ENCODE data around the gene TJAP1. TPM values are rescaled to one million over a fixed set of nuclear protein-coding genes. Genes with fewer than 3 reads are reported as not detected.
"Not testable (repeated sequence)": the region's sequence is repeated elsewhere in the genome, so short reads cannot be mapped to it uniquely, and the experiment has no call there.

TJAP1 gene
- total RNA-seq, 1 donor from 2014 or later = 6.6 TPM

GRCh38 chr6:43497689-43498088, 20.3 kb downstream of the TJAP1 start:
- H3K36me3 ChIP-seq (ENCODE audit: control insufficient read depth, insufficient read depth, low read length) = peaks cover 29% of the 10 kb centered on the region
- TF ChIP-seq, protein P1, sequence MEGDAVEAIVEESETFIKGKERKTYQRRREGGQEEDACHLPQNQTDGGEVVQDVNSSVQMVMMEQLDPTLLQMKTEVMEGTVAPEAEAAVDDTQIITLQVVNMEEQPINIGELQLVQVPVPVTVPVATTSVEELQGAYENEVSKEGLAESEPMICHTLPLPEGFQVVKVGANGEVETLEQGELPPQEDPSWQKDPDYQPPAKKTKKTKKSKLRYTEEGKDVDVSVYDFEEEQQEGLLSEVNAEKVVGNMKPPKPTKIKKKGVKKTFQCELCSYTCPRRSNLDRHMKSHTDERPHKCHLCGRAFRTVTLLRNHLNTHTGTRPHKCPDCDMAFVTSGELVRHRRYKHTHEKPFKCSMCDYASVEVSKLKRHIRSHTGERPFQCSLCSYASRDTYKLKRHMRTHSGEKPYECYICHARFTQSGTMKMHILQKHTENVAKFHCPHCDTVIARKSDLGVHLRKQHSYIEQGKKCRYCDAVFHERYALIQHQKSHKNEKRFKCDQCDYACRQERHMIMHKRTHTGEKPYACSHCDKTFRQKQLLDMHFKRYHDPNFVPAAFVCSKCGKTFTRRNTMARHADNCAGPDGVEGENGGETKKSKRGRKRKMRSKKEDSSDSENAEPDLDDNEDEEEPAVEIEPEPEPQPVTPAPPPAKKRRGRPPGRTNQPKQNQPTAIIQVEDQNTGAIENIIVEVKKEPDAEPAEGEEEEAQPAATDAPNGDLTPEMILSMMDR (IDR thresholded peaks at IDR 0.05; ENCODE audit: insufficient read depth, low read length, severe bottlenecking) = no peak
- DNase-seq (ENCODE audit: low read depth) (no peak), FAIRE-seq (no peak)
- H3K4me3 ChIP-seq (ENCODE audit: low read depth, low read length) = no peak overlapping the region
- no peaks in the 10 kb centered on the region for H3K27me3 ChIP-seq (ENCODE audit: control insufficient read depth, insufficient read depth, low read length)

GRCh38 chr6:43498291-43498690, 20.9 kb downstream of the TJAP1 start:
- not testable (repeated sequence) for H3K4me3 ChIP-seq (ENCODE audit: low read depth, low read length); DNase-seq (ENCODE audit: low read depth); H3K27me3 ChIP-seq (ENCODE audit: control insufficient read depth, insufficient read depth, low read length); FAIRE-seq
- peaks cover 31% of the 10 kb centered on the region for H3K36me3 ChIP-seq (ENCODE audit: control insufficient read depth, insufficient read depth, low read length)

DNA sequence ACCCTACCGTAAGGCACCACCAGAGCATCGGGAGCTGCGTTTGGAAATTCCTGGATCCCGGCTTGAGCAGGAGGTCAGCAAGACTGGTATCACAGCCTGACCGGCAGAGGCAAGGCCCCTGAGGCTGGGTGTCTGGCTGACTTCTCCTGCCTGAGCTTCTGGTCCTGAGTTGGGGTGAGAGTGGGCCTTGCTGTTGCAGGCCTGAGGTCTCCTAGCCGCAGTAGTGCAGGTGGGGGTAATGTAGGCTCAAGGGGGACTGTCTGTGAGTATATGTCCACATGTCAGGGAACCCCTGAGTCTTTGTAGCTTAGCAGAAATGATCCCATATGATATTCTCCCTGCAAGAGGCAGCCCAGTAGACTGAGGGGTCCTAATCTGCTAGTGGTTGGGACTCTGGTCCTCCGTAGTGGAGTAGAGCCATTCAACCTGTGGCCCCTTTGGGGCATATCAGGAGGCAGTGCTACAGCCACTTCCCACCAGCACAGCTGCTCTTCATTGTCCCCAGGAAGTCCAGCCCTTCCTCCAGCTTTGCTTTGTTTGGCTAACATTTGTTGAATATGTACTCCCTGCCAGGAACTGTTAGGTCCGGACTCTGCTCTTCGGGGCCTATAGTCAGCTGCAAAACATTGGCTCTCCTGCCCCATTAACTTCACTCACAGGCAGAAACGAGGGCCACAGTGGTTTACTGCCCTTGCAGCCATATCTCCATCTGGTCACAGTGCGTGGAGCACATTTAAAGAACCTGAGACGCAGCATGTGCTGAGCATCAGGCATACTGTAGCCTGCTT, 21.9 kb downstream of the TJAP1 start:
- H3K27me3 ChIP-seq (ENCODE audit: control insufficient read depth, insufficient read depth, low read length) = no peaks in the 10 kb centered on the region
- H3K4me3 ChIP-seq (ENCODE audit: low read depth, low read length) = no peak overlapping the region
- peaks cover 34% of the 10 kb centered on the region for H3K36me3 ChIP-seq (ENCODE audit: control insufficient read depth, insufficient read depth, low read length)
- TF ChIP-seq, protein P1 (IDR thresholded peaks at IDR 0.05; ENCODE audit: insufficient read depth, low read length, severe bottlenecking) = no peak
- no peak for FAIRE-seq
- no peak for DNase-seq (ENCODE audit: low read depth)

DNA sequence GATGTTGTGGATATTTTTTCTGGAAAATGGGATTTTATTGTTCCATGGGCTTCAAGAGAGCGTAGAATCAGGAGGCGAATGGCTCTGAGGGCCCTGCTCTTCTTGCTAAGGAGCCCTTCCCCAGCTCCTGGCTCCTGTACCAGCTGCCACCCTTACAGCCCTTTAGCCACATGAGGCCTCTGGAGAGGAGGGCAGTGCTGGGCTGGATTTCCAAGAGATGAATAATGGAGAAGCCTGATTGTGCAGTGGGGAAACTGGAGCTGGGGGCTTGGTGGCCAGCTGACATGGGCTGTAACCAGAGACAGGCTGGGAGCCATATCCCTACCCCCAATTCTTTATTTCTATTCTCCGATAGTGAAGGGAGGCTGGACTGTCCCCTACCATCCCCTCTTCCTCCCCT, 23.6 kb downstream of the TJAP1 start:
- H3K27me3 ChIP-seq (ENCODE audit: control insufficient read depth, insufficient read depth, low read length) = no peaks in the 10 kb centered on the region
- no peak for FAIRE-seq
- TF ChIP-seq, protein P1 (IDR thresholded peaks at IDR 0.05; ENCODE audit: insufficient read depth, low read length, severe bottlenecking) = no peak
- no peak for DNase-seq (ENCODE audit: low read depth)
- H3K36me3 ChIP-seq (ENCODE audit: control insufficient read depth, insufficient read depth, low read length) = peaks cover 39% of the 10 kb centered on the region
- H3K4me3 ChIP-seq (ENCODE audit: low read depth, low read length) = no peak overlapping the region

DNA sequence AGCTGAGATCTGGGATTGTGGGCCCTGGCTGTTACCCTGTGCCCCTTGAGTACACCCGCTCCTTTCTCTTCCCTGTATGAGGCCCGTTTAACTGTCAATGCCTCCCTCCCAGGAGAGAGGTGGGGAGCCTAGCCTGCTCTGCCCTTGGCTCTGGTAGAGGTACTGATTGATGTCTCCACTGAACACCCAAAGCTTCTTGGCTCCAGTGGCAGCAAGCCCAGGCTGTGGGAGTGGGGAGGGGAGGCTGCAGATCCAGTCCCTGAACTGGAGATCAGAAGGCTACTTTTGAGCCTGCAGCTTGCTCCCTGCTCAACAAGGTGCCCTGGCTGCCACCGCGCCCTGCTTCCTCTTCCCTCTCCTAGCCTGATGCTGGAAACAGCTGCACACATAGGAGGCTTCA, 25.3 kb downstream of the TJAP1 start:
- H3K27me3 ChIP-seq (ENCODE audit: control insufficient read depth, insufficient read depth, low read length) = no peaks in the 10 kb centered on the region
- FAIRE-seq (peak; percentile 85), DNase-seq (ENCODE audit: low read depth) (no peak)
- peaks cover 38% of the 10 kb centered on the region for H3K36me3 ChIP-seq (ENCODE audit: control insufficient read depth, insufficient read depth, low read length)
- no peak overlapping the region for H3K4me3 ChIP-seq (ENCODE audit: low read depth, low read length)
- TF ChIP-seq, protein P1 (IDR thresholded peaks at IDR 0.05; ENCODE audit: insufficient read depth, low read length, severe bottlenecking) = no peak

DNA sequence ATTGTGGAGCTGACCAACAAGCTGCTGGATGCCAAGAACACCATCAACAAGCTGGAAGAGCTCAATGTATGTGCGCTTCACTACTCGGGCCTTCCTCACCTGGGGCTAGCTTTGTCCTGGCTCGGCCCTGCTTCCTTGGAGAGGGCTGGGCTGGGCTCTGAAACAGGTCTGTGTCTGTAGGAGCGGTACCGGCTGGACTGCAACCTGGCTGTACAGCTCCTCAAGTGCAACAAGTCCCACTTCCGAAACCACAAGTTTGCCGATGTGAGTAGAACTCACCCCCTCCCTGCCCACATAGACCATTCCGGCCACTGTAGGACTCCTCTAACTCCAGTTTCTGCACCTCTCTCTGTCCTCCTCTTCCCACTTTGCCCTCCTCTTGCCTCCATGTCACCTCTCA, 26.1 kb downstream of the TJAP1 start:
- DNase-seq (ENCODE audit: low read depth) (no peak), FAIRE-seq (no peak)
- no peaks in the 10 kb centered on the region for H3K27me3 ChIP-seq (ENCODE audit: control insufficient read depth, insufficient read depth, low read length)
- peaks cover 36% of the 10 kb centered on the region for H3K36me3 ChIP-seq (ENCODE audit: control insufficient read depth, insufficient read depth, low read length)
- TF ChIP-seq, protein P1 (IDR thresholded peaks at IDR 0.05; ENCODE audit: insufficient read depth, low read length, severe bottlenecking) = no peak
- H3K4me3 ChIP-seq (ENCODE audit: low read depth, low read length) = no peak overlapping the region

All from bronchial epithelial cell (primary cell).